Measurements from ENCODE around the gene RAB15.

RAB15 gene

GRCh38 chr14:64954491-64955240, 17.5 kb downstream of the RAB15 start:
- H3K4me3 ChIP-seq (ENCODE audit: low read depth, low read length): no peak overlapping the region
- no peaks in the 10 kb centered on the region for H3K27me3 ChIP-seq (ENCODE audit: control insufficient read depth, insufficient read depth, low read length)
- no peaks in the 10 kb centered on the region for H3K9me3 ChIP-seq (ENCODE audit: control insufficient read depth, insufficient read depth, low read length)
- peaks cover 30% of the 10 kb centered on the region for H3K4me1 ChIP-seq (ENCODE audit: control insufficient read depth, insufficient read depth, low read length)
- H3K27ac ChIP-seq (ENCODE audit: low read depth, low read length): no peak overlapping the region
- peaks cover 28% of the 10 kb centered on the region for H3K36me3 ChIP-seq (ENCODE audit: control insufficient read depth, insufficient read depth, low read length)
- no peak overlapping the region for H3K9ac ChIP-seq (ENCODE audit: low read depth, low read length)

GRCh38 chr14:64953661-64954060, 18.5 kb downstream of the RAB15 start:
- no peak overlapping the region for H3K9ac ChIP-seq (ENCODE audit: low read depth, low read length)

GRCh38 chr14:64953310-64953654, 18.9 kb downstream of the RAB15 start:
- Histone ChIP-seq H3K4me1 (ENCODE audit: control insufficient read depth, insufficient read depth, low read length) (peaks cover 30% of the 10 kb centered on the region), H3K36me3 (ENCODE audit: control insufficient read depth, insufficient read depth, low read length) (peaks cover 38% of the 10 kb centered on the region), H3K27me3 (ENCODE audit: control insufficient read depth, insufficient read depth, low read length) (no peaks in the 10 kb centered on the region), H3K27ac (ENCODE audit: low read depth, low read length) (no peak overlapping the region), H3K9me3 (ENCODE audit: control insufficient read depth, insufficient read depth, low read length) (no peaks in the 10 kb centered on the region), H3K9ac (ENCODE audit: low read depth, low read length) (no peak overlapping the region), H3K4me3 (ENCODE audit: low read depth, low read length) (no peak overlapping the region)

More at GRCh38 chr14:64953661-64954060, 18.5 kb downstream of the RAB15 start:
- H3K27ac ChIP-seq (ENCODE audit: low read depth, low read length): no peak overlapping the region
- no peaks in the 10 kb centered on the region for H3K9me3 ChIP-seq (ENCODE audit: control insufficient read depth, insufficient read depth, low read length)
- H3K27me3 ChIP-seq (ENCODE audit: control insufficient read depth, insufficient read depth, low read length): no peaks in the 10 kb centered on the region
- peaks cover 35% of the 10 kb centered on the region for H3K36me3 ChIP-seq (ENCODE audit: control insufficient read depth, insufficient read depth, low read length)
- no peak overlapping the region for H3K4me3 ChIP-seq (ENCODE audit: low read depth, low read length)
- H3K4me1 ChIP-seq (ENCODE audit: control insufficient read depth, insufficient read depth, low read length): peaks cover 30% of the 10 kb centered on the region

DNA sequence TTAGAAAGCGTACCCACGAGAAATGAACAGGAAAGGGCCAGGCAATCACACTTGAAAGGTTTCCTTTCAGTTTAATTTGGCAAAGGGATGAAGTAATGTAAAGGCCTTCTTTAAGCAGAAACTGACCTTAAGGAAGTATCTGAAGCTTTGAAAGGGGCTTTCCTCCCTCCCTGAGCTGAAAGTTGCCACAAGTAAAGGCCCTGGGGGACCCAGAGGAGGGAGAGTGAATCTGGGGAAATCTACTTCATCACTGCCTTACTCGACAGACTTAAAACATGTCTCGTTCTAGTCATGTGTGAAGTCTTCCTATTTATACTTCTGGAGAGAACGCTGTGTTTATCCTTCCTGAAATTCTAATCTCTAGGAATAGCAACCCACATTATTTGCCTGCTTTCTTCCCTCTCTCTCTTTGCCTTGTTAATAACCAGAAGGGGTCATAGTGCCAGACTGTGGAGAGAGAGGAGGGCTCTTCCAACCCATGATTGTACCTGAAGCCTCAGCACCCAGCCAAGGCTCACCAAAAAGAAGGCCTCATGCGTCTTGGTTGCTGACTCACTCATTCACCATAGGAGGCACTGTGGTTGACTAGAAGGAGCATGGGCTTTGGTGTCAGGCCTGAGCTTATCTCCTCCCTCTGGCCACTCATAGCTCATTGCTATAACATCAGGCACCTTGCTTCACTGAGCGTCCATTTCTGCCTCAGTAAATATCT, 19.4 kb downstream of the RAB15 start:
- H3K36me3 ChIP-seq (ENCODE audit: control insufficient read depth, insufficient read depth, low read length): peaks cover 43% of the 10 kb centered on the region
- H3K9me3 ChIP-seq (ENCODE audit: control insufficient read depth, insufficient read depth, low read length): no peaks in the 10 kb centered on the region
- H3K27me3 ChIP-seq (ENCODE audit: control insufficient read depth, insufficient read depth, low read length): no peaks in the 10 kb centered on the region
- H3K4me1 ChIP-seq (ENCODE audit: control insufficient read depth, insufficient read depth, low read length): peaks cover 30% of the 10 kb centered on the region
- no peak overlapping the region for H3K4me3 ChIP-seq (ENCODE audit: low read depth, low read length)
- H3K27ac ChIP-seq (ENCODE audit: low read depth, low read length): no peak overlapping the region
- no peak overlapping the region for H3K9ac ChIP-seq (ENCODE audit: low read depth, low read length)

DNA sequence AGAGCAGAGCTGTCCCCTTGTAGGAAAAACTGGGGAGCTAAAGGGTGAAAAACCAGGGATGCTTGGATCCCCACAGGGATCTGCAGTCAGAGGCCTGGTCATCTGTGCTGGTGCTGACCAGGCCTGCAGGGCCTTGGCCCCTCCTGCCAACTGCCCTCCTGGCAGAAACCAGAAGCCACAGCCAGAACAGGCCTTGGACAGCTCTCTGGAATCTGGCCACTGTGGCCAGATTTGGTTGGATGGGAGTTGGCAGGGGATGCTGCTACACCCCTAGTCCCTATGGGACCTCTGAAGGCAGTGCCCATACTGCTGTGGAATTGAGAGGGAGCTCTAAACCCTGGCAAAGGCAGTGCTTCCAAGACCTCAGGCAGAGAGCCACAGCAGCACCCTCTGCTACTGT, 20.4 kb downstream of the RAB15 start:
- no peak overlapping the region for H3K4me3 ChIP-seq (ENCODE audit: low read depth, low read length)
- H3K27me3 ChIP-seq (ENCODE audit: control insufficient read depth, insufficient read depth, low read length): no peaks in the 10 kb centered on the region
- no peak overlapping the region for H3K27ac ChIP-seq (ENCODE audit: low read depth, low read length)
- H3K4me1 ChIP-seq (ENCODE audit: control insufficient read depth, insufficient read depth, low read length): peaks cover 21% of the 10 kb centered on the region
- peaks cover 52% of the 10 kb centered on the region for H3K36me3 ChIP-seq (ENCODE audit: control insufficient read depth, insufficient read depth, low read length)
- H3K9ac ChIP-seq (ENCODE audit: low read depth, low read length): no peak overlapping the region
- no peaks in the 10 kb centered on the region for H3K9me3 ChIP-seq (ENCODE audit: control insufficient read depth, insufficient read depth, low read length)

DNA sequence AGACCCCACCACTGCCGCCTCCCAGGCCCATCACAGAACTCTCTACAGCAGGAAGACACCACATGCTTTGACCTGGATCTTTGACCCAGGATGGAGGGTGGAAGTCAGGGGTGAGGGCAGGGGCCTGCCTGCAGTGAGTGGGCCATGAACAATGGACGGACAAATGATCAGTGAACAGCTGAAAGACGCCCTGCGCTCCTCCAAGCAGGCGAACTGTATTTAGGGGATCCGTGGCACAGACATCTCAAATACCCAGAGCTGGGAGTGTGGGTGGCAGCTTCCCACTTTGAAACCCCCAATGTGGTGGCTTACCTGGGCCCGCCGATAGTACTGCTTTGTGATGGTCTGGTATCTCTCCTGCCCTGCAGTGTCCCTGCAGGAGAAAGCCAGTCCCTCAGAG, 20.8 kb downstream of the RAB15 start:
- Histone ChIP-seq H3K36me3 (ENCODE audit: control insufficient read depth, insufficient read depth, low read length) (peaks cover 56% of the 10 kb centered on the region), H3K4me1 (ENCODE audit: control insufficient read depth, insufficient read depth, low read length) (peaks cover 16% of the 10 kb centered on the region), H3K27me3 (ENCODE audit: control insufficient read depth, insufficient read depth, low read length) (no peaks in the 10 kb centered on the region), H3K9me3 (ENCODE audit: control insufficient read depth, insufficient read depth, low read length) (no peaks in the 10 kb centered on the region), H3K27ac (ENCODE audit: low read depth, low read length) (no peak overlapping the region), H3K4me3 (ENCODE audit: low read depth, low read length) (no peak overlapping the region), H3K9ac (ENCODE audit: low read depth, low read length) (no peak overlapping the region)

- Histone ChIP-seq H3K9ac (ENCODE audit: low read depth, low read length) (no peak overlapping the region), H3K36me3 (ENCODE audit: control insufficient read depth, insufficient read depth, low read length) (peaks cover 56% of the 10 kb centered on the region), H3K27ac (ENCODE audit: low read depth, low read length) (no peak overlapping the region), H3K9me3 (ENCODE audit: control insufficient read depth, insufficient read depth, low read length) (no peaks in the 10 kb centered on the region), H3K27me3 (ENCODE audit: control insufficient read depth, insufficient read depth, low read length) (no peaks in the 10 kb centered on the region), H3K4me1 (ENCODE audit: control insufficient read depth, insufficient read depth, low read length) (peaks cover 13% of the 10 kb centered on the region), H3K4me3 (ENCODE audit: low read depth, low read length) (no peak overlapping the region)
These were observed 21.2 kb downstream of the RAB15 start for GRCh38 chr14:64950889-64951288.

- H3K27ac ChIP-seq (ENCODE audit: low read depth, low read length): no peak overlapping the region
- H3K4me1 ChIP-seq (ENCODE audit: control insufficient read depth, insufficient read depth, low read length): peaks cover 6% of the 10 kb centered on the region
- H3K4me3 ChIP-seq (ENCODE audit: low read depth, low read length): no peak overlapping the region
- H3K9ac ChIP-seq (ENCODE audit: low read depth, low read length): no peak overlapping the region
- H3K9me3 ChIP-seq (ENCODE audit: control insufficient read depth, insufficient read depth, low read length): no peaks in the 10 kb centered on the region
- no peaks in the 10 kb centered on the region for H3K27me3 ChIP-seq (ENCODE audit: control insufficient read depth, insufficient read depth, low read length)
- H3K36me3 ChIP-seq (ENCODE audit: control insufficient read depth, insufficient read depth, low read length): peaks cover 56% of the 10 kb centered on the region
These were observed 23.4 kb downstream of the RAB15 start for GRCh38 chr14:64948612-64949210.

DNA sequence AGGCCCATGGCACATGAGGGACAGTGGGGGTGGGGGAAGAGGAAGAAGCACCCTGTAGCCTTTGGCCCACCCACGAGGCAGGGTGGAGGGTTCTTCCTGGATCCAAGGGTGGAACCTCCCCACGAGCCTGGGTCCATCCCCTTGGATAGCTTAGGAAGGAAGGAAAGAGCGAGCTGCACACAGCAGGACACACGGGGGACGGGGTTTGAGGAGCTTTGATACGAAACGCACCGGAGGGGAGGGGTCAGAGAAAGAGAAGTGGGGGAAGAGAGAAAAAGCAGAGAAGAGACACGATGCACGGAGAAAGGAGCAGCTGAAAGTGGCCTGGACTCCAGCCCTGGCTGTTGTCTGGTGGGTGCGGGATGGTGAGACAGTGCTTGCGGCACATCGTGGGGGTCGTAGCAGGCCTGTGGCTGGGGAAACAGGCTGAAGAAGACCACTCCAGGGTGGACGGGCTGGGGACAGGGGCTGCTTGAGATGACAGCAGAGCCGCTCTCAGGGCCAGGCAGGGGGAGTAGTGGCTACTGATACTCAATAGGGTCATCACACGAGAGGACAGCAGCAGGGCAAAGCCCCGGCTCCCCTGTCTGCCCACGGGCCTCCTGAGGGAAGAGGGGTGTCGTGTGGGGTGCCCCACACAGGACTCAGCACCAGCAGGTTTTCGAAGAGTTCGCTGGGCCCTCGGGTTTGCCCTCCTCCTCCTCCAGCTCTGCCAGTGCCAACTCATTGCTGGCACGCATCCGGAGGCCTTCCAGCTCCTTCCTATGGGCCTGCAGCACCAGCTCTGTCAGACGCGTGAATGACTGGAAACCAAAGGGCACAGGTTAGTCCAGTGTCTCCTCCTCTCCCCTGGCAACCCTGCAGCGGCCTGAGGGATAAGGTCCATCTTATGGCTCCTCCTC, 24.2 kb downstream of the RAB15 start:
- no peak overlapping the region for H3K27ac ChIP-seq (ENCODE audit: low read depth, low read length)
- no peak overlapping the region for H3K9ac ChIP-seq (ENCODE audit: low read depth, low read length)
- no peaks in the 10 kb centered on the region for H3K9me3 ChIP-seq (ENCODE audit: control insufficient read depth, insufficient read depth, low read length)
- H3K4me3 ChIP-seq (ENCODE audit: low read depth, low read length): no peak overlapping the region
- H3K36me3 ChIP-seq (ENCODE audit: control insufficient read depth, insufficient read depth, low read length): peaks cover 56% of the 10 kb centered on the region
- H3K4me1 ChIP-seq (ENCODE audit: control insufficient read depth, insufficient read depth, low read length): peaks cover 14% of the 10 kb centered on the region
- no peaks in the 10 kb centered on the region for H3K27me3 ChIP-seq (ENCODE audit: control insufficient read depth, insufficient read depth, low read length)

- H3K36me3 ChIP-seq (ENCODE audit: control insufficient read depth, insufficient read depth, low read length): peaks cover 45% of the 10 kb centered on the region
- no peaks in the 10 kb centered on the region for H3K27me3 ChIP-seq (ENCODE audit: control insufficient read depth, insufficient read depth, low read length)
- H3K4me1 ChIP-seq (ENCODE audit: control insufficient read depth, insufficient read depth, low read length): peaks cover 22% of the 10 kb centered on the region
- no peaks in the 10 kb centered on the region for H3K9me3 ChIP-seq (ENCODE audit: control insufficient read depth, insufficient read depth, low read length)
- H3K4me3 ChIP-seq (ENCODE audit: low read depth, low read length): no peak overlapping the region
- H3K27ac ChIP-seq (ENCODE audit: low read depth, low read length): no peak overlapping the region
- no peak overlapping the region for H3K9ac ChIP-seq (ENCODE audit: low read depth, low read length)
These were observed 25.7 kb downstream of the RAB15 start for GRCh38 chr14:64946310-64947045.

Measured in HUES48 (cell line).